Muscle of back (tissue), 11 donors: ENCODE results near the gene SMIM44. TPM values are rescaled to one million over a fixed set of nuclear protein-coding genes. Genes with fewer than 3 reads are reported as not detected.

ENCODE experiments used
- DNase-seq, 3 donors: peaks; one replicate each; pipeline versions ENCODE4 v3.0.0 to v3.0.0-alpha.2; 2013
- polyA plus RNA-seq, 10 donors: library from polyadenylated mRNA; unstranded; fragments of 120-200 nt; gene quantifications; one replicate each; pipeline ENCODE4 v1.2.1, GENCODE V29; 2013; ENCODE audit not compliant: insufficient read length in 10 of 10

Gene SMIM44
- polyA plus RNA-seq, 10 donors: not detected

GRCh38 chr19:3500429-3501101 is 17.3 kb upstream of the SMIM44 start, which contains the start of gene DOHH:
DOHH (minus strand) TSS chr19:3500674; CDS start chr19:3496814, 3,860 bp downstream.
- peak; percentile 96 to 99 (median 98) for DNase-seq

DNA sequence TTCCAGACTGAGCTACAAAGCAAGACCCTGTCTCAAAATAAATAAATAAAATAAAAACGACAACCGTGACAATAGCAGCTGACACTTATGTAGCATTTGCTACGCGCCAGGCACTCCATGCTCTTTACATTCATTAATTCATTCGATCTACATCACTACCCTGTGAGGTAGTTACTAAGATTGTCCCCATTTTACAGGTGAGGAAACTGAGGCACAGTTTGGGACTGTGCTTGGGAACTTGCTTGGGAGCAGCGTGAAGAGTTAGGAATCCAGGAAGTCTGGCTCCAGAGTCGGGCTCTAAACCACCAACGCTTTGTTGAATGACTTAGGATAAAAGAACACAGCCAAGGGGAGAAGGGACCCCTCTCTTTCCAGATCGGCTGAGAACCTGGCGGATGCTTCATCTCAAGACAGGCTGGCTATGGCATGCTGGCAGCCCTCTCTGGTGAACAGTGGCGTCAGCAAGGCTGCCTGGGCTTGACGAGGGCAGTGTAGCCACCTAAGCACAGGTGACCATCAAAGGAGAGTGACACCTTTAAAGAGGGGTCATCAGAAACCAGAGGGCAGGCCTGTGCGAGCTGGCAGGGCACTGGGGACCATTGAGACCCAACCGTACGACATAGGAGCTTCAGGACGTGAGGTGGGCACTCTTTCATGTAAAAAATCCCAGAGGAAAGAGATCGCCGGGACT is 16.6 kb upstream of the SMIM44 start:
- no peak for DNase-seq

DNA sequence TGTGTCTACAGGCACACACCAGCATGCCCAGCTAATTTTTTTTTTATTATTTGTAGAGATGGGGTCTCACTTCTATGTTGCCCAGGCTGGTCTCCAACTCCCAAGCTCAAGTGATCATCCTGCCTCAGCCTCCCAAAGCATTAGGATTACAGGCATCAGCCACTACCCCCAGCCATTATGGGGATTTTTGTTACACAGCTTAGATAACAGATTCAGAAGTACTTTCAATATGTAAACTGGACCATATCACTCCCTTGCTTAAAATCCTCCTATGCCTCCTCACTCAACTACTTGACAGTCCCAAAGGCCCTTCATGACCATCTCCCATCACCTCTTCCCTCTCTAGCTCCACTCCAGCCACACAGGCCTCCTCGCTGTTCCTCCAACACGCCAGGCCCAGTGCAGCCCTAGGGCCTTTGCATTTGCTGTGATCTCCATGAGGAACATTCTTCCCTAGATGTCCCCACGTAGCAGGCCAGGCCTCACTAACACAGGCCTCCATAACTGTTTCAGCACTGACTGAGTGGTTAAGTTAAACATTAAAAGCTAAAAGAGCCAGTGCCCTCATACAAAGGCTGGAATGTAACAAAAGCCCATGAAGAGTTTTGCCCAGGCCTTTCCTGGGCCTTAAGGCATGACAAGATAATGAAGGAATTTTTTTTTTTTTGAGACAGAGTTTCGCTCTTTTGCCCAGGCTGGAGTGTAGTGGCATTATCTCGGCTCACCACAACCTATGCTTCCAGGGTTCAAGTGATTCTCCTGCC is 14.7 kb upstream of the SMIM44 start:
- no peak for DNase-seq

- DNase-seq: no peak
These were observed 13.4 kb upstream of the SMIM44 start for GRCh38 chr19:3496392-3497273.

GRCh38 chr19:3494559-3494958 is 11.3 kb upstream of the SMIM44 start:
- no peak for DNase-seq

GRCh38 chr19:3494051-3494450 is 10.8 kb upstream of the SMIM44 start:
- DNase-seq: no peak

DNA sequence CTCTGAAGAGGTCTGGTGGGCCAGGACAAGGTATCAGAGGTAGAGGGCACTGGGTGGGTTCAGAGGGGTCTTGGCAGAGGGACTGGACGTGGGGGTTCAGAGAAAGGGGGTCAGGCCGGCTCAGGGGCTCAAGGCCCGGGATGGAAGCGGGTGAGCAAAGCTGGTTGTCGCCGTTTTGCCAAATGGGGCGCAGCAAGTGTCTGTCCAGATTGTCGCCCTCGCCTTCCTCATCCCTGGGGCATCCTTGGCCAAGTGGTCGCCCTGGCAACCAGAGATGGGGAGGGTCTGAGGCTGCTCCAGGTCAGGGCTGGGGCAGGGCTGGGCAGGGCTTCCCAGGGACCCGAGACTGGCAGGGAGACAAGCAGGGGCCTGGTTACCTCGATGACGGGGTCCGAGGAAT is 10.4 kb upstream of the SMIM44 start:
- no peak for DNase-seq

DNA sequence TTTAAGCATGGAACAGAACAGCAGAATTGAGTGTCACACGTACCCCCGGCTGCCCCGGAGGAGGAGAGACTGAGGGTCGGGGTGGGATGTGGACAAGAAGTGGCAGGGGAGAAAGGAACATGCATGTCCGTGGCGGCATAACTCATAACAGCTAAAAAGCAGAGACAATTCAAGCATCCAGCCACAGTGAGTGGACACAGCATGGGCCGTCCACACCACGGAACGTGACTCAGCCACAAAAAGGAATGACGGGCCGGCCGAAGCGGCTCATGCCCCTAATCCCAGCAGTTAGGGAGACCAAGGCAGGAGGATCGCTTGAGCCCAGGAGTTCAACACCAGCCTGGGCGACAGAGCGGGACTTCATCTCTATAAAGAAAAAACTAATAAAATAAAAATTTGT is 9.7 kb upstream of the SMIM44 start:
- no peak for DNase-seq

DNA sequence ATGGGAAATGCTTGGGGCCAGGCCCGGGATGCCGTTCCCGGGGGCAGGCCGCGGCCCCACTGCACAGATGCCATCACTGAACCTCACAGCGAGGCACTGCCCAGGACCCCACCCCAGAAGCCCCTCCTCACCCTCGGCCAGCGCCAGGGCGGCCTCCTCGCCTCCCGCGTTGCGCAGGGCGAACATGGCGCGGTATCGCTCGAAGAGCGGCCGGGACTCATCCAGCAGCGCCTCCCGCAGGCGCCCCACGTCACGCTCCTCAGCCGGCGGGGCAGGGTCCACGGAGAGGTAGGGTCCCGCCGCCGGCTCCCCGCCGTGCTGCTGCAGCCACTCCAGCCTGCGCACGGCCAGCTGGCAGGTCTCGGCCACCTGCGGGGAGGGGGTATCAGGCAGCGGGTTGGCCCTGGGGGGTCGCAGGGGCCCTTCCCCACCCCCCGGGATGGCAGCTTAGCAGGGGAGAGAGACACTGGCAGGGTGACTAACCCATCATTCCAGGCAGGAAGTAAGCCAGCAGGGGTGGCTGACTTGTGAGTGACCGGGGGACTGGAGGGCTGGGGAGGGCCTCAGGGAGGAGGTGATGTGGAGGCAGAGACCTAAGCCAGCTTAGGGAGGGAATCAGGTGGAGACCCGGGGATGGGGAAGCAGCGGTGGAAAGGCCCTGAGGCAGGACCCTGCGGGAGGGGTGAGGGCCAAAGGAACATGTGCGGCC is 9.0 kb upstream of the SMIM44 start:
- DNase-seq: no peak

DNA sequence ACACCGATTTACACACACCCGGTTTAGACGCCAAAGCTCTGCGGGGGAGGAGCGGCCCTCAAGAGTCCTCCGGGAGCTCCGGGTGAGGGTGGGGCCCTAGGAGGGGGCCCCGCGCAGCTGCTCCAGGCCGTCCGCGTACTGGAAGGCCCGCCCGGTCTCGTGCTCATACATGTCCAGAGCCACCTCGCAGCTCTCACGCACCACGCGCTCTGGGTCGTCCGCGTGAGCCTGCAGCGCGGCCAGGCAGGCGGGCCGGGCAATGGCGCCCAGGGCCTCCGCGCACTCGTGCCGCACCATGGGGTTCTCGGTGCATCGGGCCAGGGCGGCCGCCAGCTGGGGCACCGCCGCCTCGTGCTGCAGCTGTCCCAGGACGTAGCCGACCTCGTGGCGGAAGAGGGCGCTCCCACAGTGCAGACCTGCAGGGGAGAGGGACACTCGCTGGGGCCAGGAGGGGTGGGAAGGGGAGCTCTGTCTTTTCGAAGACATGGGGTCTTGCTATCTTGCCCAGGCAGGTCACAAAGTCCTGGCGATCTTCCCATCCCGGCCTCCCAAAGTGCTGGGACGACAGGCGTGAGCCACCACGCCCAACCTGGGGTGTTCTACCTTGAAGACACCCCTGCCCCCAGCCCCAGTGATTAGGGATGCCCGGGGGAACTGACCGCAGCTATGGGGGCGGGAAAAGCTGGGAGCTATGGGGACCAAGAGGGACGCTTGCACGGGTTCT is 8.3 kb upstream of the SMIM44 start:
- no peak for DNase-seq

DNA sequence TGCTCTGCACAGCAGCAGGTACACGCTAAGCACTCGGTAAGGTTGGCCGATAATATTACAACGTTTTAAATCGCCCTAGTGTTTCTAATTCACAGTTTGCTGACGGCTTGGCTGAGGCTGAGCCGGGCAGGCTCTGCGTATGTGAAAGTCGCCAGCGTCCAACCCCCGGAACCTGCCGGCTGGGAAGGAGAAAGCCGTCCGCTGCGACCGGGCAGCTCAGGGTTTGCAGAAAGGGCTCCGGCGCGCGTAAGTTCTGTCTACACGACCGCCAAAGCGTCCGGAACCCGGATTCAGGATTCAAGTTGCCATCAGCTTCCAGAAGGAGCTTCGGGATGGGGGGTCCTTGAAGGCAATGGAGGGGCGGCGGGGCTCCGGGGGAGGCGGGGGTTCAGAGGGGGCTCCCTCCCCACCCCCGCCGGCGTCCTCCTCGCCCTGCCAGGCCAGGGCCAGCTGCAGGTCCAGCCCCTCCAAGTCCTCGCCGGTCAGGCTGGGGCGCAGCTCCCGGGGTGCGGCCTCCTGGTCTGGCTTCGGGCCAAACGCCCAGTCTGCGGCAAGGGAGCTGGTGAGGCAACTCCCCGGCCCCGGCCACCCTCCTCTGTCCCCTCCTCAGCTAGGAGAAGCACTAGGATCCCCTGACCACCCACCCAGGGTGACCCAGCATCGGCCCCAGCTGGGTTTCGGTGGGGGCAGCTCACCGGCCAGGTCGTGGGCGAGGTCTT is 575 bp downstream of the SMIM44 start:
- DNase-seq: no peak

GRCh38 chr19:3481241-3482090 is 1.8 kb downstream of the SMIM44 start:
- DNase-seq: no peak

- DNase-seq: no peak
These were observed 2.7 kb downstream of the SMIM44 start, which contains the start of gene SMIM24 for GRCh38 chr19:3480383-3481091. SMIM24 (minus strand) TSS chr19:3480525; CDS start chr19:3480463, 62 bp downstream.

GRCh38 chr19:3479834-3480215 is 3.4 kb downstream of the SMIM44 start:
- no peak for DNase-seq

GRCh38 chr19:3479177-3479833 is 3.9 kb downstream of the SMIM44 start:
- no peak for DNase-seq

- no peak for DNase-seq
These were observed 4.6 kb downstream of the SMIM44 start for GRCh38 chr19:3478409-3479176.

GRCh38 chr19:3477951-3478350 is 5.3 kb downstream of the SMIM44 start:
- DNase-seq: no peak
